ENCODE results near the gene GOLT1A. TPM values are rescaled to one million over a fixed set of nuclear protein-coding genes. Genes with fewer than 3 reads are reported as not detected.
A peak's percentile ranks its signal among the peaks of the same experiment; 100 is the strongest.

The GOLT1A gene
- total and polyA plus RNA-seq, 7 donors = 0.30 to 7.1 (median 0.37) TPM; not detected in 4

DNA sequence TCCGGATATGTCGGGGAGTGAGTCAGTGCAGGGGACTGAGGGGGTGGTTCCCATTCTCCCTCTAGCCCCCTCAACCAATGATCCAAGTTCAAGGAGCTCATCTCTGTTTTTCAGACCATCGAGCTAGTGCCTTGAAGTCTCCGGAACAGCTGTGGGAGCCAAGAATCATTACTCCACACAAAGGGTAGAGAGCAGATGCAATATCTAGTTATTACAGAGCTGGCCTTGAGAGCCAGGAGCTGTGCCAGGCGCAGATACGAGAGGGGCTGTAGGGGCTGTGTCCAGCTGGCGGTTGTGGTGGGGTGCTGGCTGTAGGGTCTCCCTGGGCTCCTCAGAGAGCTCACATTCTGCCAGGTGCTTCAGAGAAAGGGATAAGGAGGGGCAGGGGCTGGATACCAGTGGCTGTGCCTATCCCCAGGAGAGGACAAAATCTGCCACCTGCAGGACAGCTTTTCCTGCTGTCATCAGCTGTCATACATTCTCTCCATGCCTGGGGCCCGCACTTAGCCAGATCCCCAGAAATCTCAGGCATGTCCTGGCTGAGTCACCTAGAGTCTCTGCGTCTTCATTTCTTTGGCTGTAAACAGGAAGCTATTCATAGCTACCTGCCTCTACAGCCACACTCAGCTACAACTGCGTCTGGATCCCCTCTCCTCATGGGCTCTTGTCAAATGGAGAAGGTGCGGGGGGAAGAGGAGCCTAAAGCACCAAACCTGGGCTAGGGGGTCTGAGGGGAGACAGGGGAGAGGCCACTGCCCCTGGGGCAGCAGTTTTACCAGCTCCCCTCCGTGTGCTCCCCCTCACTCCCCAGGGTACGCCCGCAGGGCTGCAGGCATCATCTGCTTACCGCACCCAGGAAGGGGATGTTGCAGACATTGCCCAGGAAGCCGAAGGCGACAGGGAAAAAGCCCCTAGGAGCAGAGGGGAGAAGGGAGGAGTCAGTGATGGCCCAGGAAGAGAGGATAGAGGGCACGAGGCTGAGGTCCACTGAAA, 15.1 kb downstream of the GOLT1A start:
- Histone ChIP-seq H3K27ac (peak overlapping the region; percentile 90), H3K4me1 (peaks cover 22% of the 10 kb centered on the region), H3K27me3 (ENCODE audit: insufficient read depth in 3 of 3, low read length in 2 of 3) (peaks cover 0 to 2% (median 0%) of the 10 kb centered on the region in 3 donors), H3K9me3 (no peaks in the 10 kb centered on the region), H3K36me3 (ENCODE audit: insufficient read depth in 1 of 2, low read depth in 1 of 2) (no peaks in the 10 kb centered on the region), H3K4me3 (peak overlapping the region; percentile 1)
- intact Hi-C loops (cut with DNase I) = no loop called here
- ATAC-seq = peak; percentile 94 to 95 (median 95)
- peak; percentile 54 to 60 for DNase-seq
- TF ChIP-seq, protein P1, sequence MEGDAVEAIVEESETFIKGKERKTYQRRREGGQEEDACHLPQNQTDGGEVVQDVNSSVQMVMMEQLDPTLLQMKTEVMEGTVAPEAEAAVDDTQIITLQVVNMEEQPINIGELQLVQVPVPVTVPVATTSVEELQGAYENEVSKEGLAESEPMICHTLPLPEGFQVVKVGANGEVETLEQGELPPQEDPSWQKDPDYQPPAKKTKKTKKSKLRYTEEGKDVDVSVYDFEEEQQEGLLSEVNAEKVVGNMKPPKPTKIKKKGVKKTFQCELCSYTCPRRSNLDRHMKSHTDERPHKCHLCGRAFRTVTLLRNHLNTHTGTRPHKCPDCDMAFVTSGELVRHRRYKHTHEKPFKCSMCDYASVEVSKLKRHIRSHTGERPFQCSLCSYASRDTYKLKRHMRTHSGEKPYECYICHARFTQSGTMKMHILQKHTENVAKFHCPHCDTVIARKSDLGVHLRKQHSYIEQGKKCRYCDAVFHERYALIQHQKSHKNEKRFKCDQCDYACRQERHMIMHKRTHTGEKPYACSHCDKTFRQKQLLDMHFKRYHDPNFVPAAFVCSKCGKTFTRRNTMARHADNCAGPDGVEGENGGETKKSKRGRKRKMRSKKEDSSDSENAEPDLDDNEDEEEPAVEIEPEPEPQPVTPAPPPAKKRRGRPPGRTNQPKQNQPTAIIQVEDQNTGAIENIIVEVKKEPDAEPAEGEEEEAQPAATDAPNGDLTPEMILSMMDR (IDR thresholded peaks at IDR 0.05) = peak; percentile 34
- WGBS, 3 donors = 25 to 38% (median 34%) methylated on average over 18 of the region's 18 CpGs

DNA sequence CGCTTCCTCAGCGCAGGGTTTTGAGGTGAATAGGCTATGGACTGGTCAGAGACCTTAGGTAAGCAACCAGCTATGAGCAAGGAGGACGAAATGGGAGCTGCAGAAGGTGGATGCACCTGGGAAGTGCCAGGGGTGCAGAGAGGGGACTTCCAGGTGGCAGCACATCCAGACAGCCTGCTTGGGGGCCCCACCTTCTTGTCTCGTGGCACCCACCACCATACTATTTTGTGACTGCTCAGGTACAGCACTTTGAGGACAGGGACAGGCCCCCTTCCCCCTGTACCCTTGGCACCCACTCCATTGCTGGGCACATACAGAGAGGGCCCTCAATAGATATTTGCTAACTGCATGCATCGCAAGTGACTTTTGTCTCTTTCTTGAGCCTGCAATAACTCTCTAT, 16.7 kb downstream of the GOLT1A start:
- no peak for DNase-seq
- Histone ChIP-seq H3K4me3 (no peak overlapping the region), H3K9me3 (no peaks in the 10 kb centered on the region), H3K4me1 (peaks cover 26% of the 10 kb centered on the region), H3K27ac (no peak overlapping the region), H3K27me3 (ENCODE audit: insufficient read depth in 3 of 3, low read length in 2 of 3) (peaks cover 0 to 2% (median 0%) of the 10 kb centered on the region in 3 donors), H3K36me3 (ENCODE audit: insufficient read depth in 1 of 2, low read depth in 1 of 2) (no peaks in the 10 kb centered on the region)
- no peak for ATAC-seq
- TF ChIP-seq, protein P1 (IDR thresholded peaks at IDR 0.05) = no peak
- WGBS, 3 donors = 90 to 97% (median 95%) methylated on average over 5 of the region's 5 CpGs
- intact Hi-C loops (cut with DNase I) = no loop called here

DNA sequence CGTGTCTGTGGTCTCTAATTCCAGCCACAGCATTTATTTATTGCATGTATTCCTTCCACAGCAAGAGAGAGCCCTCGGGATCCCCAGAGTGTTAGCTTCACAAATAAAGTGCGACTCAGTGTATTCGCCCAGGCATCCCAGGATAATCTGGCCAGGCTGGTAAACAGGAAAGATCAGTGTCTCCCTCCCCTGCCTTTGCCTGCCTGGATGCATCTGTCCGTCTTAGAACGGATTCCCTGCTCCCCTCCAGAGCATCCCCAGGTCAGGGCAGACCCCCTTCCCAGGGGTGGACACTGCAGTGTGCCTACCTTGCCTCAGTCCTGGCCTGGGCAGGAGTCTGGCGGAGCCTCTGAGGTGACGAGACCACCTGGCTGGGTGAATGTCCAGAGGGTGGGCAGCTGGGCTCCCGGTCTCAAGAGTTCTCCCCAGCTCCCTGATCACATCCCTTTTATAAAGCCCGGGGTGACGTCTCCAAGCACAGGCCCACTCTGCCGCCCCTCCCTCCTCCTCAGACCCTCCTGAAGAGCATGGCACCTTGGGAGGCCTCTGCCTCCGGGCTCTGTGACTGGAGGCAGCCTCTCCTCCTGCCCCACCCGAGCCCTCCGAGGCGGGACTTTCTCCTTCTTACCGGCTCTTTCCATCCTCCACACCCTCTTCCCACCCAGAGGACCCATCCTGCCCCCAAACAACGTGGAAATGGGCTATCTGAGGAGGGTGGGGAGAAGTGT, 17.6 kb downstream of the GOLT1A start, which contains the start of gene KISS1:
TSS of gene KISS1 (minus strand) at position 424 of the 728 bp plus-strand sequence. CDS start 3,615 bp downstream, outside the sequence.
- intact Hi-C loops (cut with DNase I) = no loop called here
- H3K36me3 ChIP-seq (ENCODE audit: insufficient read depth in 1 of 2, low read depth in 1 of 2) = no peaks in the 10 kb centered on the region
- peaks cover 0 to 2% (median 0%) of the 10 kb centered on the region in 3 donors for H3K27me3 ChIP-seq (ENCODE audit: insufficient read depth in 3 of 3, low read length in 2 of 3)
- H3K9me3 ChIP-seq = no peaks in the 10 kb centered on the region
- no peak within 1 kb of the TSS for H3K27ac ChIP-seq
- DNase-seq (no peak), ATAC-seq (no peak)
- TF ChIP-seq, protein P1 (IDR thresholded peaks at IDR 0.05) = no peak
- 72 to 78% (median 74%) methylated on average over 18 of the region's 18 CpGs for whole genome bisulfite sequencing, 3 donors
- peaks cover 35% of the 10 kb centered on the region for H3K4me1 ChIP-seq
- H3K4me3 ChIP-seq = no peak within 1 kb of the TSS

DNA sequence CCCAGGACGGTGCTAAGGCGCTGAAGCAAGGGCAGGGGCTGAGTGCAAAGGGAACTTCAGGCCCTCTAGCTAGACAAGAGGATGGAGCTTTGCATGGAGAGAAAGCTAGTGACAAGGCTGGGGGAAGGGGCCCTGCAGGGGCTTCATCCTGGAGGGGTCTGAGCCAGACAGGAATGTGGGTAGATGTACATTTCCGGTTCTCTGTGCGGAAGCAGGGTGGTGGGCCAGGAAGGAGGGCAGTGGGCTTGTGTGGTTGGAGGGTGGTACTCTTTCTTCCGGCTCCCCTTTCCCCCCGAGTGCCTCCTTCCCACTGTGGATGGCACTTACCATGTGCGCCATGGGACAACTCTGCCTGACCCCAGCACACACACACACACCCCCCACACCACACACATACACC, 19.0 kb downstream of the GOLT1A start:
- Histone ChIP-seq H3K4me1 (peaks cover 37% of the 10 kb centered on the region), H3K9me3 (no peaks in the 10 kb centered on the region), H3K27me3 (ENCODE audit: insufficient read depth in 3 of 3, low read length in 2 of 3) (peaks cover 0 to 2% (median 0%) of the 10 kb centered on the region in 3 donors), H3K4me3 (no peak overlapping the region), H3K27ac (no peak overlapping the region), H3K36me3 (ENCODE audit: insufficient read depth in 1 of 2, low read depth in 1 of 2) (no peaks in the 10 kb centered on the region)
- WGBS, 3 donors = 78 to 84% (median 83%) methylated on average over 5 to 7 of the region's 7 CpGs
- intact Hi-C loops (cut with DNase I) = no loop called here
- no peak for ATAC-seq
- TF ChIP-seq, protein P1 (IDR thresholded peaks at IDR 0.05) = no peak
- no peak for DNase-seq

All from psoas muscle (tissue), 8 donors.